Activated B cell treated with CpG ODN at 0.5 μM for 24 hours (primary cell): Measurements from ENCODE around the gene JAK2. TPM values are rescaled to one million over a fixed set of nuclear protein-coding genes. Genes with fewer than 3 reads are reported as not detected.
"Not testable (repeated sequence)": the region's sequence is repeated elsewhere in the genome, so short reads cannot be mapped to it uniquely, and the experiment has no call there.

Experiments
- ATAC-seq: fragments of 200-7000 bp; cut with Tn5 transposase; one replicate; pipeline ENCODE4 v1.10.0; 2021; ENCODE audit warnings: low read depth, mild to moderate bottlenecking, moderate library complexity
- CTCF ChIA-PET: fragments of 350-600 bp; sonication (Branson Sonifier 250); formaldehyde crosslinking; loops from one replicate; lab custom pipeline; 2021; ENCODE audit warnings: antibody characterized with exemption; lab: Charles Lee
- POLR2A ChIA-PET: fragments of 350-600 bp; sonication (Branson Sonifier 250); formaldehyde crosslinking; loops from one replicate; lab custom pipeline; 2021; ENCODE audit warnings: antibody characterized with exemption; lab: Charles Lee
- DNase-seq: peaks from one replicate; pipeline ENCODE4 v3.0.0; 2022
- H3K27ac Mint-ChIP-seq: one replicate; pipeline ENCODE4 v1.8.0; 2020; ENCODE audit warnings: mixed read lengths
- H3K27me3 Mint-ChIP-seq: one replicate; pipeline ENCODE4 v1.8.0; 2021; ENCODE audit warnings: mixed read lengths
- H3K36me3 Mint-ChIP-seq: one replicate; pipeline ENCODE4 v1.8.0; 2021; ENCODE audit warnings: low read depth, mixed read lengths
- H3K4me1 Mint-ChIP-seq: one replicate; pipeline ENCODE4 v1.8.0; 2021; ENCODE audit warnings: mixed read lengths
- H3K4me3 Mint-ChIP-seq: one replicate; pipeline ENCODE4 v1.8.0; 2020; ENCODE audit warnings: mild to moderate bottlenecking, mixed read lengths
- H3K9me3 Mint-ChIP-seq: one replicate; pipeline ENCODE4 v1.8.0; 2020; ENCODE audit warnings: mixed read lengths
- CTCF ChIP-seq: fragments of 200-600 bp; IDR thresholded peaks from one replicate; pipeline ENCODE4 v1.8.0; 2022; ENCODE audit warnings: antibody characterized with exemption, mild to moderate bottlenecking
- intact Hi-C: fragments of 100-400 bp; cut with micrococcal nuclease; formaldehyde crosslinking; loops from one replicate; pipeline ENCODE4 v1.15.1; 2024
- total RNA-seq: library from RNA; stranded (reverse); gene quantifications from 2 replicates; pipeline ENCODE4 v1.2.3, GENCODE V29; 2022

JAK2 gene
- total RNA-seq, 1 donor from 2014 or later, result 21.3 TPM

- DNase-seq (no peak), ATAC-seq (no peak)
- no peak for TF ChIP-seq CTCF
- H3K9me3 Mint-ChIP-seq, result no peaks in the 10 kb centered on the region
- peaks cover 58% of the 10 kb centered on the region for H3K4me1 Mint-ChIP-seq
- peak overlapping the region; percentile 79 for H3K27ac Mint-ChIP-seq
- peak overlapping the region; percentile 42 for H3K4me3 Mint-ChIP-seq
- H3K36me3 Mint-ChIP-seq, result no peaks in the 10 kb centered on the region
- ChIA-PET POLR2A (interaction anchor here (0.8 to 2.4 kb wide), 5 partner anchors 17 to 689 kb away, joined by 3 to 11 read pairs (median 4); partner anchors contain the start of gene JAK2), CTCF (interaction anchor here (0.6 to 1.1 kb wide), 5 partner anchors 32 to 501 kb away, joined by 3 read pairs; partner anchors contain the start of gene JAK2)
- intact Hi-C loops, result loop anchor here (10.0 kb wide), 1 partner anchor 54 kb away; no protein-coding TSS in a partner anchor
- H3K27me3 Mint-ChIP-seq, result no peaks in the 10 kb centered on the region
Measured at GRCh38 chr9:4938496-4938895, 46.6 kb upstream of the JAK2 start.

GRCh38 chr9:4939118-4939561 lies 45.9 kb upstream of the JAK2 start:
- CTCF ChIA-PET, result interaction anchor here (0.7 to 1.1 kb wide), 4 partner anchors 32 to 500 kb away, joined by 3 read pairs; partner anchors contain the start of gene JAK2
- POLR2A ChIA-PET, result interaction anchor here (1.0 to 2.4 kb wide), 2 partner anchors 18 to 32 kb away, joined by 3 to 11 read pairs; no protein-coding TSS in a partner anchor
- H3K4me3 Mint-ChIP-seq, result peak overlapping the region; percentile 42

GRCh38 chr9:4942042-4942691 lies 42.9 kb upstream of the JAK2 start:
- H3K4me3 Mint-ChIP-seq, H3K9me3 Mint-ChIP-seq, H3K27me3 Mint-ChIP-seq, CTCF ChIA-PET, POLR2A ChIA-PET, DNase-seq, intact Hi-C loops, ATAC-seq, H3K36me3 Mint-ChIP-seq: not testable (repeated sequence)
- H3K27ac Mint-ChIP-seq, result peak overlapping the region; percentile 32
- H3K4me1 Mint-ChIP-seq, result peaks cover 48% of the 10 kb centered on the region

More at GRCh38 chr9:4939118-4939561, 45.9 kb upstream of the JAK2 start:
- DNase-seq, result no peak
- Mint-ChIP-seq H3K4me1 (peaks cover 60% of the 10 kb centered on the region), H3K9me3 (no peaks in the 10 kb centered on the region), H3K36me3 (no peaks in the 10 kb centered on the region), H3K27ac (peak overlapping the region; percentile 79), H3K27me3 (no peaks in the 10 kb centered on the region)
- ATAC-seq, result peak; percentile 92
- no peak for TF ChIP-seq CTCF
- intact Hi-C loops, result loop anchor here (1.0 to 10.0 kb wide), 3 partner anchors 32 to 54 kb away; partner anchors contain the start of gene JAK2

GRCh38 chr9:4943346-4943745 lies 41.7 kb upstream of the JAK2 start:
- intact Hi-C loops, result no loop called here
- POLR2A ChIA-PET, result no interaction called here
- no peak for TF ChIP-seq CTCF
- CTCF ChIA-PET, result no interaction called here
- Mint-ChIP-seq H3K4me3 (no peak overlapping the region), H3K9me3 (no peaks in the 10 kb centered on the region), H3K27ac (no peak overlapping the region), H3K27me3 (no peaks in the 10 kb centered on the region), H3K4me1 (peaks cover 36% of the 10 kb centered on the region), H3K36me3 (no peaks in the 10 kb centered on the region)
- no peak for ATAC-seq
- no peak for DNase-seq

GRCh38 chr9:4944431-4945211 lies 40.5 kb upstream of the JAK2 start:
- DNase-seq, H3K9me3 Mint-ChIP-seq, POLR2A ChIA-PET, CTCF ChIA-PET, H3K36me3 Mint-ChIP-seq, H3K27me3 Mint-ChIP-seq, ATAC-seq, intact Hi-C loops, H3K4me3 Mint-ChIP-seq, H3K27ac Mint-ChIP-seq: not testable (repeated sequence)
- peaks cover 23% of the 10 kb centered on the region for H3K4me1 Mint-ChIP-seq
